Fibroblast of lung (primary cell): ENCODE results near the gene EXOC6B. TPM values are rescaled to one million over a fixed set of nuclear protein-coding genes. Genes with fewer than 3 reads are reported as not detected.

ENCODE experiments used
- DNase-seq, 2 donors: peaks; one replicate each; pipeline versions ENCODE4 v3.0.0 to v3.0.0-alpha.2; 2010; ENCODE audit warnings: low read depth in 2 of 2
- H2AFZ ChIP-seq: 2 replicates; pipeline ENCODE4 v1.5.1; 2012; ENCODE audit warnings: low read length, control low read depth, inconsistent platforms
- H3K27ac ChIP-seq: 2 replicates; pipeline ENCODE4 v1.5.1; 2011; ENCODE audit warnings: low read length, control low read depth; ENCODE audit not compliant: insufficient read depth
- H3K27me3 ChIP-seq: 2 replicates; pipeline ENCODE4 v1.5.1; 2011; ENCODE audit warnings: mild to moderate bottlenecking, low read length; ENCODE audit not compliant: control insufficient read depth, insufficient read depth
- H3K36me3 ChIP-seq: 2 replicates; pipeline ENCODE4 v1.5.1; 2011; ENCODE audit warnings: low read length; ENCODE audit not compliant: control insufficient read depth, insufficient read depth
- H3K4me1 ChIP-seq: 2 replicates; pipeline ENCODE4 v1.5.1; 2011; ENCODE audit warnings: low read length; ENCODE audit not compliant: control insufficient read depth, insufficient read depth; ENCODE audit errors: extremely low read depth
- H3K4me2 ChIP-seq: 2 replicates; pipeline ENCODE4 v1.5.1; 2011; ENCODE audit warnings: low read length, control low read depth; ENCODE audit not compliant: insufficient read depth; ENCODE audit errors: extremely low read depth
- H3K4me3 ChIP-seq, 4 experiments: fragments of 200-600 bp in 1 of 4; sonication (generic) in 1 of 4; replicated peaks in 1 of 4; 2 replicates each; pipeline ENCODE4 v1.5.1; 2011 to 2016; ENCODE audit warnings: low read length in 4 of 4, low read depth in 3 of 4, mild to moderate bottlenecking in 3 of 4, control low read depth in 2 of 4, inconsistent platforms in 1 of 4, mixed read lengths in 1 of 4; ENCODE audit not compliant: insufficient read depth in 1 of 4; ENCODE audit errors: control extremely low read depth in 1 of 4
- H3K79me2 ChIP-seq: 2 replicates; pipeline ENCODE4 v1.5.1; 2012; ENCODE audit warnings: mild to moderate bottlenecking, low read length, inconsistent platforms; ENCODE audit not compliant: control insufficient read depth, insufficient read depth
- H3K9ac ChIP-seq: 2 replicates; pipeline ENCODE4 v1.5.1; 2011; ENCODE audit warnings: mild to moderate bottlenecking, low read length, control low read depth; ENCODE audit not compliant: insufficient read depth
- H3K9me3 ChIP-seq: 2 replicates; pipeline ENCODE4 v1.5.1; 2012; ENCODE audit warnings: low read depth, low read length; ENCODE audit not compliant: control insufficient read depth, insufficient read depth
- H4K20me1 ChIP-seq: 2 replicates; pipeline ENCODE4 v1.5.1; 2011; ENCODE audit warnings: low read length; ENCODE audit not compliant: control insufficient read depth, insufficient read depth; ENCODE audit errors: extremely low read depth
- EZH2 ChIP-seq: IDR thresholded peaks from 2 replicates; pipeline ENCODE4 v1.5.1; 2012; ENCODE audit warnings: low read length, control low read depth, mild to moderate bottlenecking; ENCODE audit errors: missing control alignments
- polyA plus RNA-seq, 2 donors: library from polyadenylated mRNA; depleted of rRNA in 1 of 2; stranded (reverse) in 1 of 2; unstranded in 1 of 2; fragments of >200 nt; gene quantifications; 2 replicates each; pipeline ENCODE4 v1.2.1, GENCODE V29; 2011 to 2012; ENCODE audit warnings: missing spikeins in 1 of 2
- total RNA-seq: library from RNA; depleted of rRNA; stranded (reverse); fragments of >200 nt; gene quantifications from 2 replicates; pipeline ENCODE4 v1.2.1, GENCODE V29; 2014
- TF ChIP-seq, protein P1 (sequence below), 2 donors: IDR thresholded peaks in 1 of 2; conservative IDR thresholded peaks in 1 of 2; 1 replicate in 1 of 2; 2 replicates in 1 of 2; pipeline ENCODE4 v1.5.1; 2011 to 2012; ENCODE audit warnings: low read length in 2 of 2, control low read depth in 1 of 2, inconsistent platforms in 1 of 2, low read depth in 1 of 2, mild to moderate bottlenecking in 1 of 2

Gene EXOC6B
- total and polyA plus RNA-seq, 2 donors (not counting 1 experiment from before 2014, with no cell fraction given), result 26.3 to 36.5 TPM

- TF ChIP-seq EZH2, result no peak
- TF ChIP-seq, protein P1, sequence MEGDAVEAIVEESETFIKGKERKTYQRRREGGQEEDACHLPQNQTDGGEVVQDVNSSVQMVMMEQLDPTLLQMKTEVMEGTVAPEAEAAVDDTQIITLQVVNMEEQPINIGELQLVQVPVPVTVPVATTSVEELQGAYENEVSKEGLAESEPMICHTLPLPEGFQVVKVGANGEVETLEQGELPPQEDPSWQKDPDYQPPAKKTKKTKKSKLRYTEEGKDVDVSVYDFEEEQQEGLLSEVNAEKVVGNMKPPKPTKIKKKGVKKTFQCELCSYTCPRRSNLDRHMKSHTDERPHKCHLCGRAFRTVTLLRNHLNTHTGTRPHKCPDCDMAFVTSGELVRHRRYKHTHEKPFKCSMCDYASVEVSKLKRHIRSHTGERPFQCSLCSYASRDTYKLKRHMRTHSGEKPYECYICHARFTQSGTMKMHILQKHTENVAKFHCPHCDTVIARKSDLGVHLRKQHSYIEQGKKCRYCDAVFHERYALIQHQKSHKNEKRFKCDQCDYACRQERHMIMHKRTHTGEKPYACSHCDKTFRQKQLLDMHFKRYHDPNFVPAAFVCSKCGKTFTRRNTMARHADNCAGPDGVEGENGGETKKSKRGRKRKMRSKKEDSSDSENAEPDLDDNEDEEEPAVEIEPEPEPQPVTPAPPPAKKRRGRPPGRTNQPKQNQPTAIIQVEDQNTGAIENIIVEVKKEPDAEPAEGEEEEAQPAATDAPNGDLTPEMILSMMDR (conservative IDR thresholded peaks at IDR 0.05 in 1 of 2, IDR thresholded peaks at IDR 0.05 in 1 of 2; ENCODE audit: low read depth in 1 of 2, low read length in 2 of 2), result no peak
- DNase-seq, result no peak
- H3K79me2 ChIP-seq, result no peaks in the 10 kb centered on the region
Observed at GRCh38 chr2:72261076-72261475, 564.8 kb downstream of the EXOC6B start.

DNA sequence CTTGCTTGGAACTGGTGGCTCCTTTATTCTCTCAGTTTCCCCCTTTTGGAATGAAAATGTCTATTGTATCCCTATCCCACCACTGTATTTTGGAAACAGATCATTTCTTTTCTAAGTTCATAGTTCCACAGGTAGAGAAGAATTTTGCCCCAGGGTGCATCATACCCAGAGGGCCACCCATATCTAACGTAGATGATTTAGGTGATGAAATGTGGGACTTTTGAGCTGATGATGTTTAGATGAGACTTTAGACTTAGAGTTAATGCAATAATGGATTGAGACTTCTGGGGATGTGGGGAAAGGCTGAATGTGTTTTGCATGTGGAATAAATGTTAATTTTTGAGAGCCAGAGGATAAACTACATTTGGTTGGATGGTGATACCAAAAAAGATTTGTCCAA is 570.3 kb downstream of the EXOC6B start:
- H3K9me3 ChIP-seq, result no peaks in the 10 kb centered on the region
- no peak overlapping the region for H3K27ac ChIP-seq
- TF ChIP-seq, protein P1 (conservative IDR thresholded peaks at IDR 0.05 in 1 of 2, IDR thresholded peaks at IDR 0.05 in 1 of 2; ENCODE audit: low read depth in 1 of 2, low read length in 2 of 2), result no peak
- TF ChIP-seq EZH2, result no peak

More at GRCh38 chr2:72261076-72261475, 564.8 kb downstream of the EXOC6B start:
- H3K4me3 ChIP-seq, result no peak overlapping the region
- H4K20me1 ChIP-seq, result no peaks in the 10 kb centered on the region
- no peak overlapping the region for H3K27ac ChIP-seq
- H3K9me3 ChIP-seq, result no peaks in the 10 kb centered on the region
- H3K4me1 ChIP-seq, result no peaks in the 10 kb centered on the region
- no peak overlapping the region for H3K9ac ChIP-seq
- no peak overlapping the region for H3K4me2 ChIP-seq
- no peaks in the 10 kb centered on the region for H3K27me3 ChIP-seq
- H2AFZ ChIP-seq, result no peak overlapping the region
- no peaks in the 10 kb centered on the region for H3K36me3 ChIP-seq

GRCh38 chr2:72254831-72255451 is 570.9 kb downstream of the EXOC6B start:
- Histone ChIP-seq H3K27ac (no peak overlapping the region), H3K9ac (no peak overlapping the region), H3K27me3 (no peaks in the 10 kb centered on the region), H3K4me3 (no peak overlapping the region), H3K79me2 (no peaks in the 10 kb centered on the region), H4K20me1 (no peaks in the 10 kb centered on the region), H3K36me3 (no peaks in the 10 kb centered on the region), H3K4me1 (no peaks in the 10 kb centered on the region), H2AFZ (no peak overlapping the region), H3K4me2 (no peak overlapping the region), H3K9me3 (no peaks in the 10 kb centered on the region)
- DNase-seq, result no peak
- TF ChIP-seq, protein P1 (conservative IDR thresholded peaks at IDR 0.05 in 1 of 2, IDR thresholded peaks at IDR 0.05 in 1 of 2; ENCODE audit: low read depth in 1 of 2, low read length in 2 of 2), result no peak
- no peak for TF ChIP-seq EZH2

More for the DNA sequence above, 570.3 kb downstream of the EXOC6B start:
- Histone ChIP-seq H3K27me3 (no peaks in the 10 kb centered on the region), H3K36me3 (no peaks in the 10 kb centered on the region), H2AFZ (no peak overlapping the region), H4K20me1 (no peaks in the 10 kb centered on the region), H3K79me2 (no peaks in the 10 kb centered on the region), H3K4me1 (no peaks in the 10 kb centered on the region), H3K9ac (no peak overlapping the region), H3K4me3 (no peak overlapping the region), H3K4me2 (no peak overlapping the region)
- DNase-seq, result no peak
